GM23248 (cell line): ENCODE measurements around the gene VPS54.

ENCODE experiments used
- EZH2 ChIP-seq: fragments of 200-600 bp; sonication (generic); IDR thresholded peaks from 2 replicates; pipeline ENCODE4 v1.6.1; 2018; ENCODE audit warnings: antibody characterized with exemption, mild to moderate bottlenecking; ENCODE audit not compliant: insufficient read depth, poor library complexity, severe bottlenecking
- EZH2phosphoT487 ChIP-seq: fragments of 200-600 bp; sonication (generic); IDR thresholded peaks from 2 replicates; pipeline ENCODE4 v1.6.1; 2018; ENCODE audit warnings: antibody characterized with exemption, moderate library complexity, mild to moderate bottlenecking, low read depth; ENCODE audit not compliant: insufficient read depth

GRCh38 chr2:64024259-64024949 is 5.2 kb upstream of the VPS54 start:
- TF ChIP-seq EZH2phosphoT487 (no peak), EZH2 (no peak)
